Chondrocyte (in vitro differentiated cells): Measurements from ENCODE around the gene AKAP13. TPM values are rescaled to one million over a fixed set of nuclear protein-coding genes. Genes with fewer than 3 reads are reported as not detected.

Source experiments
- DNase-seq: peaks from one replicate; pipeline ENCODE4 v3.0.0; 2021; ENCODE audit warnings: mixed read lengths, low spot score
- H3K27ac Mint-ChIP-seq: one replicate; pipeline ENCODE4 v1.8.0; 2021; ENCODE audit warnings: mild to moderate bottlenecking, moderate library complexity, mixed read lengths; ENCODE audit not compliant: unreplicated experiment
- H3K27me3 Mint-ChIP-seq: 2 replicates; pipeline ENCODE4 v1.8.0; 2021; ENCODE audit warnings: low read depth, mixed read lengths
- H3K36me3 Mint-ChIP-seq: 2 replicates; pipeline ENCODE4 v1.8.0; 2021; ENCODE audit warnings: low read depth, mixed read lengths
- H3K4me1 Mint-ChIP-seq: 2 replicates; pipeline ENCODE4 v1.8.0; 2021; ENCODE audit warnings: low read depth, mild to moderate bottlenecking, mixed read lengths
- H3K4me3 Mint-ChIP-seq: one replicate; pipeline ENCODE4 v1.8.0; 2021; ENCODE audit warnings: mild to moderate bottlenecking, moderate library complexity, mixed read lengths; ENCODE audit not compliant: unreplicated experiment
- H3K9me3 Mint-ChIP-seq: 2 replicates; pipeline ENCODE4 v1.8.0; 2021; ENCODE audit warnings: low read depth, mixed read lengths
- total RNA-seq: library from RNA; stranded (reverse); gene quantifications from 3 replicates; pipeline ENCODE4 v1.2.1, GENCODE V29; 2021
- TF ChIP-seq, protein P1 (sequence below): fragments of 200-600 bp; sonication (generic); IDR thresholded peaks from 2 replicates; pipeline ENCODE4 v1.5.0; 2021; ENCODE audit warnings: antibody characterized with exemption, mild to moderate bottlenecking, moderate library complexity

AKAP13 gene
- total RNA-seq, 1 donor from 2014 or later = 80.6 TPM

DNA sequence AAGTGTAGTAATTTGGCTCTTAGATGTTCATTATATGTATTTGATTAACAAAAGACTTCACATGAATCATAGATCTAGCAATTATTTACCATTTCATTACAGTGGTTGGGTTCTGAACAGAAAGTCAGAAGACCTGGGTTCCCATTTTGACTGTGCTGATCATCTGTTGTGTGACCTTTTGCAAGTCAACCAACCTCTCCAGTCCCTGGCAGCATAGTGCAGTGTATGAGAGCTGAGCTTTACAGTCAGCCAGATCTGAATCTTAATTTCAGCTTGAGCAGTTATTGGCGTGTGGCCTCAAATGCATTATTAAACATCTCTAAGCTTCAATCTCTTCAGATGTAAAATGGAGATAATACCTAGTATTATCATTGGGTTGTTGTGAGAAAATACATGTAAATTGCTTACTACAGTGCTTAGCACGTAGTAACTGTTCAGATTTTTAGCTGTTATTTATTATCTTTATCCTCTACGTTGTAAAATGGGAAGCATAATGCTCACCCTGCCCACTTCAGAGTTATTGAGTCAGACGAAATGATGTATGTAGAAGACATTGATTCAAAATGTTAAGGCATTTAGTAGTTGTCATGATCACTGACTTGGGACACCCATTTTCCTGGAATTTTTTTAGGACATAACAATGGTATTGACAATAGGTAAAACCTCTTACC lies 310.3 kb downstream of the AKAP13 start:
- H3K4me1 Mint-ChIP-seq = peaks cover 31% of the 10 kb centered on the region

DNA sequence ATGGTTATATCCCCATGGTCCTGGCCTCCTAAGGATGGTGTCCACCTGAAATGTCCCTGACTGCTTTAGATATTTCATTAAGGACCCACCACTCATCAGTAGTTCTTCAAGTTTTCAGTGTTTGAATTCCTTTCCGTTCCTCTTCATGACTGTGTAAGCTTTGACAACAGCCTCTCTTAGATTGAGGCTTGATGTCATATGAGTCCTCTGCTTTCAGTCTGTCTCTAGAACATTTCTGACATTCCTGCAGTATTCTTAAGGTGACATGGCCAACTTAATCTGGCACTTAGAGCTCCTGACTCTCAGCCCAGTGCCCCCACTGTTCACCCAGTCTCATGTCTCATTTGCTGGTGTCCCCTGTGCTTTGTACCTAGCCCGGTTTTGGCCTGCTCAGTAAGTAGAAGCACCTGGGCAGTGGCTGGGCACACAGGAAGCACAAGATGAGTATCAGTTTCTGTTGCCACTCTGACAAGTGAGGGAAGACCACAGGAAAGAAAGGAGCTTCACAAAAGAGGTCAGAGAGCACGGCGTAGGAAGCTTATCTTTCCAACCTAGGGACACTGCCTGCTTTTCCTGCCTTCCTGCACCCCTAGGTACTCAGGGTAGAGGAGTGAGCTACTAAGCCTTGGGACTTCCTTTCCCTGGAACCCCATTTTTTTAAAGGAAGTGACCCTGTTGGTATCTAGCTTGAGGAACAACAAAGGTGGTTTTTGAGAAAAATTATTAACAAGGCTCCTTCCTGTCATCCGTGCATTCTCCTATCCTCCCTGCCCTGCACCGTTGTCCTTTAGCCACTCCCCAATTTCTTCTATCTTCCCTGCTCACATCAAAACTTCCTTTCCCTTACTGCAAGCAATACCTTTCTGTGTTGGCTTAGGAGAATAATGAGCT lies 311.2 kb downstream of the AKAP13 start:
- H3K27me3 Mint-ChIP-seq = no peaks in the 10 kb centered on the region
- TF ChIP-seq, protein P1, sequence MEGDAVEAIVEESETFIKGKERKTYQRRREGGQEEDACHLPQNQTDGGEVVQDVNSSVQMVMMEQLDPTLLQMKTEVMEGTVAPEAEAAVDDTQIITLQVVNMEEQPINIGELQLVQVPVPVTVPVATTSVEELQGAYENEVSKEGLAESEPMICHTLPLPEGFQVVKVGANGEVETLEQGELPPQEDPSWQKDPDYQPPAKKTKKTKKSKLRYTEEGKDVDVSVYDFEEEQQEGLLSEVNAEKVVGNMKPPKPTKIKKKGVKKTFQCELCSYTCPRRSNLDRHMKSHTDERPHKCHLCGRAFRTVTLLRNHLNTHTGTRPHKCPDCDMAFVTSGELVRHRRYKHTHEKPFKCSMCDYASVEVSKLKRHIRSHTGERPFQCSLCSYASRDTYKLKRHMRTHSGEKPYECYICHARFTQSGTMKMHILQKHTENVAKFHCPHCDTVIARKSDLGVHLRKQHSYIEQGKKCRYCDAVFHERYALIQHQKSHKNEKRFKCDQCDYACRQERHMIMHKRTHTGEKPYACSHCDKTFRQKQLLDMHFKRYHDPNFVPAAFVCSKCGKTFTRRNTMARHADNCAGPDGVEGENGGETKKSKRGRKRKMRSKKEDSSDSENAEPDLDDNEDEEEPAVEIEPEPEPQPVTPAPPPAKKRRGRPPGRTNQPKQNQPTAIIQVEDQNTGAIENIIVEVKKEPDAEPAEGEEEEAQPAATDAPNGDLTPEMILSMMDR = no peak
- DNase-seq = no peak
- no peak overlapping the region for H3K4me3 Mint-ChIP-seq
- no peak overlapping the region for H3K27ac Mint-ChIP-seq
- H3K4me1 Mint-ChIP-seq = peaks cover 31% of the 10 kb centered on the region
- no peaks in the 10 kb centered on the region for H3K9me3 Mint-ChIP-seq
- H3K36me3 Mint-ChIP-seq = peaks cover 19% of the 10 kb centered on the region

More for the DNA sequence above, 310.3 kb downstream of the AKAP13 start:
- H3K4me3 Mint-ChIP-seq = peak overlapping the region; percentile 23
- H3K36me3 Mint-ChIP-seq = peaks cover 24% of the 10 kb centered on the region
- TF ChIP-seq, protein P1 = no peak
- H3K9me3 Mint-ChIP-seq = no peaks in the 10 kb centered on the region
- peak overlapping the region; percentile 46 for H3K27ac Mint-ChIP-seq
- DNase-seq = no peak
- H3K27me3 Mint-ChIP-seq = no peaks in the 10 kb centered on the region

DNA sequence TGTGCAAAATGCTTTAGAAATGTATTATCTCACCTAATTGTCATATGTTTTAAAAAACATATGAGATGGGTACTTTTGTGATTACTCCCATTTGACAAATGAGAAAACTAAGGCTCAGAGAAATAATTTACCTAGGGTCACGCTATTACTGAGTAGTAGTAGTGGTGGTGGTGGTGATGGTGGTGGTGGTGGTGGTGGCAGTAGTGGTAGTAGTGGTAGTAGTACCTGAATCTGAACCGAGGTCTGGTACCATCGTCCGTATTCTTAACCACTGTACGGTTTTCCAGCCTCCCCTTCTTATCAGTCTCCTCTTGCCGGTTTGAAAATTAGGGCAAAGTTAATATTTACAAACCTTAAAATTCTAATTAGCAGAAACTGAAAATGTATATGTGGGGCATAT lies 311.9 kb downstream of the AKAP13 start:
- TF ChIP-seq, protein P1 = no peak
- Mint-ChIP-seq H3K27ac (no peak overlapping the region), H3K36me3 (peaks cover 15% of the 10 kb centered on the region), H3K4me1 (peaks cover 31% of the 10 kb centered on the region), H3K27me3 (no peaks in the 10 kb centered on the region), H3K4me3 (no peak overlapping the region), H3K9me3 (no peaks in the 10 kb centered on the region)
- DNase-seq = no peak

DNA sequence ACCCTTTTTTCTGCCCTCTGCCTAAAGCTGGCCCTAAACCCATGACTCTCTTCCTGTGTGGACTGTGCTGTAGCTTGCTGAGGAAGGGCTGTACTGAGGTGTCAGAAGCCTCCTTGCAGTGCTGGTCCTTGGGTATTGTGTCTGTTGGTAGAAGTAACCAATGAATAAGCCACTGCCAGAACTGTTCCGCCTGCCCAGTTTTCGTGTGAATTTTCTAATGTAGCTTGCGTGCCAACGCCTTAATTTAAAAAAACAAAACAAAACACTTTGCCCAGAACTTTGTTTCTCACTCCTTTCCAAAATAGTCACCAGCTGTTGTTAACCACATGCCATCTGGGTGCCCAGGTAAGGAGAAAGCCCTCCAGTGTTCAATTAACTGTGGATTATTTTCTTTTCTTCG lies 312.5 kb downstream of the AKAP13 start:
- Mint-ChIP-seq H3K36me3 (peaks cover 15% of the 10 kb centered on the region), H3K27me3 (no peaks in the 10 kb centered on the region), H3K9me3 (no peaks in the 10 kb centered on the region), H3K4me1 (peaks cover 31% of the 10 kb centered on the region), H3K27ac (no peak overlapping the region), H3K4me3 (no peak overlapping the region)
- TF ChIP-seq, protein P1 = no peak
- DNase-seq = no peak

DNA sequence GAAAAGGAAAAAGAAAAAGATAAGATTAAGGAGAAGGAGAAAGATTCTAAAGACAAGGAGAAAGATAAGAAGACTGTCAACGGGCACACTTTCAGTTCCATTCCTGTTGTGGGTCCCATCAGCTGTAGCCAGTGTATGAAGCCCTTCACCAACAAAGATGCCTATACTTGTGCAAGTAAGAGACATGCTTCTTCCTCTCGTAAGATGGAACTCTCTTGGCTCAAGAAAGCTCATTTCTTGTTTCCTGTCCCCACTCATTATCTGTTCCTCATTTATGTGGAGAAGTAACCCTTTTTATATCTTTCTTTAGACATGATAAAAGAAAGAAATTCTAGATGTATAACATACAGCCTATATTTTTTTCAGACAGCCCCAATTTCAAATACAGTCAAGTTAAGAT lies 312.9 kb downstream of the AKAP13 start:
- no peak for DNase-seq
- Mint-ChIP-seq H3K36me3 (peaks cover 15% of the 10 kb centered on the region), H3K27me3 (no peaks in the 10 kb centered on the region), H3K4me1 (peaks cover 31% of the 10 kb centered on the region), H3K4me3 (no peak overlapping the region), H3K27ac (no peak overlapping the region), H3K9me3 (no peaks in the 10 kb centered on the region)
- TF ChIP-seq, protein P1 = no peak
